IPS-18c (cell line): Measurements from ENCODE around the gene SPCS1.
"Not testable (repeated sequence)": the region's sequence is repeated elsewhere in the genome, so short reads cannot be mapped to it uniquely, and the experiment has no call there.

Source experiments
- H3K4me3 ChIP-seq: 2 replicates; pipeline ENCODE4 v1.7.0; 2013; ENCODE audit warnings: low read depth, mild to moderate bottlenecking, low read length, moderate library complexity; ENCODE audit not compliant: insufficient read depth
- H3K9me3 ChIP-seq: one replicate; pipeline ENCODE4 v1.6.1; 2013; ENCODE audit warnings: mild to moderate bottlenecking, low read length, moderate library complexity; ENCODE audit not compliant: control insufficient read depth, insufficient read depth

The SPCS1 gene

GRCh38 chr3:52715714-52716305, 9.9 kb downstream of the SPCS1 start:
- Histone ChIP-seq H3K9me3 (no peaks in the 10 kb centered on the region), H3K4me3 (no peak overlapping the region)

- Histone ChIP-seq H3K4me3 (no peak overlapping the region), H3K9me3 (no peaks in the 10 kb centered on the region)
Observed at GRCh38 chr3:52719618-52720017, 13.7 kb downstream of the SPCS1 start.

- Histone ChIP-seq H3K4me3 (no peak overlapping the region), H3K9me3 (no peaks in the 10 kb centered on the region)
Observed at GRCh38 chr3:52721002-52721729, 15.3 kb downstream of the SPCS1 start.

- H3K4me3 ChIP-seq = no peak overlapping the region
- no peaks in the 10 kb centered on the region for H3K9me3 ChIP-seq
Observed at GRCh38 chr3:52721730-52722008, 15.8 kb downstream of the SPCS1 start.

- Histone ChIP-seq H3K4me3 (no peak overlapping the region), H3K9me3 (no peaks in the 10 kb centered on the region)
Observed at GRCh38 chr3:52722491-52722890, 16.6 kb downstream of the SPCS1 start.

- H3K9me3 ChIP-seq = peaks cover 2% of the 10 kb centered on the region
- no peak overlapping the region for H3K4me3 ChIP-seq
Observed at GRCh38 chr3:52723935-52724334, 18.0 kb downstream of the SPCS1 start.

GRCh38 chr3:52724511-52724910, 18.6 kb downstream of the SPCS1 start:
- Histone ChIP-seq H3K9me3 (peaks cover 2% of the 10 kb centered on the region), H3K4me3 (no peak overlapping the region)

GRCh38 chr3:52728753-52729152, 22.8 kb downstream of the SPCS1 start:
- H3K9me3 ChIP-seq, H3K4me3 ChIP-seq: not testable (repeated sequence)

GRCh38 chr3:52730681-52731080, 24.8 kb downstream of the SPCS1 start:
- Histone ChIP-seq H3K9me3 (peaks cover 2% of the 10 kb centered on the region), H3K4me3 (no peak overlapping the region)

GRCh38 chr3:52731590-52731989, 25.7 kb downstream of the SPCS1 start:
- H3K9me3 ChIP-seq = peaks cover 2% of the 10 kb centered on the region
- no peak overlapping the region for H3K4me3 ChIP-seq

- H3K9me3 ChIP-seq = no peaks in the 10 kb centered on the region
- no peak overlapping the region for H3K4me3 ChIP-seq
Observed at GRCh38 chr3:52733256-52733891, 27.5 kb downstream of the SPCS1 start.

- H3K4me3 ChIP-seq = no peak overlapping the region
- H3K9me3 ChIP-seq = no peaks in the 10 kb centered on the region
Observed at GRCh38 chr3:52739730-52740129, 33.8 kb downstream of the SPCS1 start.

- Histone ChIP-seq H3K4me3 (no peak overlapping the region), H3K9me3 (no peaks in the 10 kb centered on the region)
Observed at GRCh38 chr3:52742418-52743041, 36.6 kb downstream of the SPCS1 start.

GRCh38 chr3:52743152-52743551, 37.2 kb downstream of the SPCS1 start:
- Histone ChIP-seq H3K4me3 (no peak overlapping the region), H3K9me3 (no peaks in the 10 kb centered on the region)

GRCh38 chr3:52743721-52744120, 37.8 kb downstream of the SPCS1 start:
- Histone ChIP-seq H3K9me3 (no peaks in the 10 kb centered on the region), H3K4me3 (no peak overlapping the region)

GRCh38 chr3:52752045-52752660, 46.2 kb downstream of the SPCS1 start:
- no peak overlapping the region for H3K4me3 ChIP-seq
- no peaks in the 10 kb centered on the region for H3K9me3 ChIP-seq

GRCh38 chr3:52754373-52754772, 48.5 kb downstream of the SPCS1 start:
- Histone ChIP-seq H3K4me3 (no peak overlapping the region), H3K9me3 (no peaks in the 10 kb centered on the region)

GRCh38 chr3:52756141-52756540, 50.2 kb downstream of the SPCS1 start:
- no peak overlapping the region for H3K4me3 ChIP-seq

More at GRCh38 chr3:52756141-52756540, 50.2 kb downstream of the SPCS1 start:
- H3K9me3 ChIP-seq = no peaks in the 10 kb centered on the region
